HEK293 (cell line): Measurements from ENCODE around the gene NCOR1.

Source experiments
- CTCF ChIA-PET: fragments of 350-600 bp; formaldehyde crosslinking; extraction: SDS; loops from one replicate; lab custom pipeline; 2021; ENCODE audit warnings: antibody characterized with exemption; lab: Yijun Ruan, JAX
- POLR2A ChIA-PET: fragments of 300-600 bp; formaldehyde crosslinking; extraction: SDS; loops from one replicate; lab custom pipeline; 2020; ENCODE audit warnings: antibody characterized with exemption, inconsistent platforms; lab: Yijun Ruan, JAX
- H3K27ac ChIP-seq: fragments of 200-500 bp; sonication (Bioruptor generic); 2 replicates; pipeline ENCODE4 v1.5.1; 2014; ENCODE audit warnings: low read depth, low read length, control low read depth, inconsistent platforms; ENCODE audit errors: extremely low read depth
- H3K36me3 ChIP-seq, 2 experiments: fragments of 200-500 bp in 1 of 2; sonication (Bioruptor generic) in 1 of 2; 1 replicate in 1 of 2; 2 replicates in 1 of 2; pipeline ENCODE4 v1.5.1; 2014 to 2017; ENCODE audit warnings: inconsistent platforms in 2 of 2, low read length in 2 of 2; ENCODE audit not compliant: control insufficient read depth in 2 of 2, insufficient read depth in 1 of 2
- H3K4me1 ChIP-seq: fragments of 200-500 bp; sonication (Bioruptor generic); 2 replicates; pipeline ENCODE4 v1.5.1; 2014; ENCODE audit warnings: mild to moderate bottlenecking, low read length, inconsistent platforms; ENCODE audit not compliant: control insufficient read depth, insufficient read depth
- H3K4me3 ChIP-seq: 2 replicates; pipeline ENCODE4 v1.5.1; 2011; ENCODE audit warnings: low read depth, mild to moderate bottlenecking, control low read depth, low read length, moderate library complexity
- H3K9me3 ChIP-seq: fragments of 200-500 bp; sonication (Bioruptor generic); 2 replicates; pipeline ENCODE4 v1.5.1; 2014; ENCODE audit warnings: low read depth, low read length, inconsistent platforms; ENCODE audit not compliant: control insufficient read depth, insufficient read depth
- BCL11B ChIP-seq: fragments of 450-650 bp; formaldehyde crosslinking; IDR thresholded peaks from 2 replicates; pipeline ENCODE4 v1.5.1; 2016; ENCODE audit warnings: low read depth, missing biosample characterization, missing genetic modification characterization
- KLF1 ChIP-seq: fragments of 450-650 bp; formaldehyde crosslinking; IDR thresholded peaks from 2 replicates; pipeline ENCODE4 v1.5.1; 2016; ENCODE audit warnings: missing biosample characterization, missing genetic modification characterization
- KLF7 ChIP-seq: fragments of 450-650 bp; formaldehyde crosslinking; IDR thresholded peaks from 2 replicates; pipeline ENCODE4 v1.5.1; 2016; ENCODE audit warnings: missing biosample characterization, missing genetic modification characterization, borderline replicate concordance
- KLF9 ChIP-seq: fragments of 450-650 bp; formaldehyde crosslinking; IDR thresholded peaks from 2 replicates; pipeline ENCODE4 v1.5.1; 2016; ENCODE audit warnings: missing biosample characterization, missing genetic modification characterization, low read depth
- PATZ1 ChIP-seq: fragments of 450-650 bp; formaldehyde crosslinking; IDR thresholded peaks from 2 replicates; pipeline ENCODE4 v1.5.1; 2016; ENCODE audit warnings: missing biosample characterization, missing genetic modification characterization
- REST ChIP-seq: fragments of 450-650 bp; formaldehyde crosslinking; IDR thresholded peaks from 2 replicates; pipeline ENCODE4 v1.5.1; 2016; ENCODE audit warnings: missing biosample characterization, missing genetic modification characterization
- ZBTB1 ChIP-seq: fragments of 450-650 bp; formaldehyde crosslinking; IDR thresholded peaks from 2 replicates; pipeline ENCODE4 v1.5.1; 2016; ENCODE audit warnings: missing biosample characterization, missing genetic modification characterization
- ZBTB17 ChIP-seq: fragments of 450-650 bp; formaldehyde crosslinking; IDR thresholded peaks from 2 replicates; pipeline ENCODE4 v1.5.1; 2016; ENCODE audit warnings: missing biosample characterization, missing genetic modification characterization
- ZNF148 ChIP-seq: fragments of 450-650 bp; formaldehyde crosslinking; IDR thresholded peaks from 2 replicates; pipeline ENCODE4 v1.5.0; 2017; ENCODE audit warnings: missing biosample characterization, missing genetic modification characterization, borderline replicate concordance
- ZNF221 ChIP-seq: fragments of 450-650 bp; formaldehyde crosslinking; IDR thresholded peaks from 2 replicates; pipeline ENCODE4 v1.5.1; 2017; ENCODE audit warnings: missing biosample characterization, missing genetic modification characterization, borderline replicate concordance
- ZNF266 ChIP-seq: fragments of 450-650 bp; formaldehyde crosslinking; IDR thresholded peaks from 2 replicates; pipeline ENCODE4 v1.5.1; 2016; ENCODE audit warnings: missing biosample characterization, missing genetic modification characterization, low read depth
- ZNF274 ChIP-seq, 2 experiments: fragments of 200-500 bp in 1 of 2; fragments of 450-650 bp in 1 of 2; sonication (Bioruptor generic) in 1 of 2; formaldehyde crosslinking in 1 of 2; IDR thresholded peaks; 2 replicates each; pipeline versions ENCODE4 v1.5.1 to v1.6.1; 2014 to 2016; ENCODE audit warnings: borderline replicate concordance in 1 of 2, inconsistent platforms in 1 of 2, low read length in 1 of 2, missing biosample characterization in 1 of 2, missing genetic modification characterization in 1 of 2
- ZNF292 ChIP-seq: fragments of 450-650 bp; formaldehyde crosslinking; IDR thresholded peaks from 2 replicates; pipeline ENCODE4 v1.5.1; 2016; ENCODE audit warnings: low read depth, missing biosample characterization, missing genetic modification characterization, borderline replicate concordance
- ZNF514 ChIP-seq: fragments of 450-650 bp; formaldehyde crosslinking; IDR thresholded peaks from 2 replicates; pipeline ENCODE4 v1.5.1; 2016; ENCODE audit warnings: missing biosample characterization, missing genetic modification characterization
- ZNF558 ChIP-seq: fragments of 450-650 bp; formaldehyde crosslinking; IDR thresholded peaks from 2 replicates; pipeline ENCODE4 v1.5.1; 2016; ENCODE audit warnings: missing biosample characterization, missing genetic modification characterization
- ZNF585B ChIP-seq: fragments of 450-650 bp; formaldehyde crosslinking; IDR thresholded peaks from 2 replicates; pipeline ENCODE4 v1.5.1; 2016; ENCODE audit warnings: missing biosample characterization, missing genetic modification characterization
- ZNF623 ChIP-seq: fragments of 450-650 bp; formaldehyde crosslinking; IDR thresholded peaks from 2 replicates; pipeline ENCODE4 v1.5.1; 2016; ENCODE audit warnings: missing biosample characterization, missing genetic modification characterization
- ZNF768 ChIP-seq: fragments of 450-650 bp; formaldehyde crosslinking; IDR thresholded peaks from 2 replicates; pipeline ENCODE4 v1.5.1; 2018; ENCODE audit warnings: missing biosample characterization, mild to moderate bottlenecking, missing genetic modification characterization
- ZSCAN18 ChIP-seq: fragments of 450-650 bp; formaldehyde crosslinking; IDR thresholded peaks from 2 replicates; pipeline ENCODE4 v1.5.1; 2016; ENCODE audit warnings: missing biosample characterization, missing genetic modification characterization

NCOR1 gene

GRCh38 chr17:16140854-16141253, 74.5 kb downstream of the NCOR1 start:
- Histone ChIP-seq H3K9me3 (no peaks in the 10 kb centered on the region), H3K4me1 (no peaks in the 10 kb centered on the region), H3K27ac (no peak overlapping the region), H3K4me3 (no peak overlapping the region), H3K36me3 (peaks cover 57 to 76% of the 10 kb centered on the region in 2 experiments)
- POLR2A ChIA-PET = no interaction called here
- TF ChIP-seq ZBTB17 (tag by site-specific recombination) = no peak
- no peak for TF ChIP-seq ZNF274 (IDR thresholded peaks at IDR 0.05; ENCODE audit: low read length)
- TF ChIP-seq ZNF274 (tag by site-specific recombination; IDR thresholded peaks at IDR 0.05; ENCODE audit: borderline replicate concordance) = no peak
- TF ChIP-seq ZNF768 = no peak
- TF ChIP-seq REST (tag by site-specific recombination) = no peak
- TF ChIP-seq ZNF221 = no peak
- TF ChIP-seq ZNF266 = no peak
- no peak for TF ChIP-seq ZNF292 (tag by site-specific recombination)
- no peak for TF ChIP-seq PATZ1
- no peak for TF ChIP-seq ZNF623 (tag by site-specific recombination)
- TF ChIP-seq BCL11B (tag by site-specific recombination) = no peak
- TF ChIP-seq KLF7 (tag by site-specific recombination) = no peak
- TF ChIP-seq ZBTB1 (tag by site-specific recombination) = no peak
- no peak for TF ChIP-seq ZNF585B
- TF ChIP-seq ZNF558 (tag by site-specific recombination) = no peak
- TF ChIP-seq KLF1 (tag by site-specific recombination) = no peak
- no peak for TF ChIP-seq ZNF148
- no peak for TF ChIP-seq KLF9 (tag by site-specific recombination)
- no peak for TF ChIP-seq ZSCAN18 (tag by site-specific recombination)
- no peak for TF ChIP-seq ZNF514 (tag by site-specific recombination)
- CTCF ChIA-PET = no interaction called here
